ENCODE data around the gene RALGAPB.
"Not testable (repeated sequence)": the region's sequence is repeated elsewhere in the genome, so short reads cannot be mapped to it uniquely, and the experiment has no call there.

RALGAPB gene

DNA sequence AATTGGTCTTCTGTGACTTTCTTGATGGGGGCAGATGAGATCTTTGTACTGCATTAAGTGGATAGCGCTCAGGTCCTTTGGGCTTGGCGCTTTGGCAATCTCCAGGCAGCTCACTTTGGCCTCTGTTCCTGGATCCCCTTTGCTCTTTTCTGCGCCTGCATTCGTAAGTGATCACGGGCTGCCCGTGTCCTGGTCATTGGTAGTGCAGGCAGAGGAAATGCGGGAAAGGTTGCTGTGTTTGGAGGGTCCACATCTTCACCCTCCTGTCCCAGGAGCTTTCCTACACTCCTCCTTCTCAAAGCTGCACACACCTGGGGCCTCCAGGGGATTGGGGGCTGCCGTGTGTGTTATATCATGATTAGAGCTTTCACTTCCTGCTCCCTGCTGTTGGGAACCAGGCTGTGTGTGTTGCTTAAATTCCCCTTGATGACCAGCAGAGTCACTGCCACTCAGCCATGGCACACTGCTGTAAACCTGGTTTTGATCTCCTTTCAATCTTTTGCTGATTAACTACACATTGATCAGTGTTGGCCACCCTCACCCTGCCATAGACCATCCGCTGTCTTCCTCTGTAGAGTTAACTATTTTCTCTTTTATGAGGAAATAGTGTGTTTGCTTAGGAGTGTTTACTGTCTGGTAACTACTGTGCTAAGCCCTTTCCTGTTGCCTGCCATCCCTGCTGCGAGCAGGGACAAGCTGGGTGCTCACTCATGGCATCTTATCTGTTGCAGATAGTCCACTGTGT lies 24.5 kb upstream of the RALGAPB start:
- no peak for DNase-seq

DNA sequence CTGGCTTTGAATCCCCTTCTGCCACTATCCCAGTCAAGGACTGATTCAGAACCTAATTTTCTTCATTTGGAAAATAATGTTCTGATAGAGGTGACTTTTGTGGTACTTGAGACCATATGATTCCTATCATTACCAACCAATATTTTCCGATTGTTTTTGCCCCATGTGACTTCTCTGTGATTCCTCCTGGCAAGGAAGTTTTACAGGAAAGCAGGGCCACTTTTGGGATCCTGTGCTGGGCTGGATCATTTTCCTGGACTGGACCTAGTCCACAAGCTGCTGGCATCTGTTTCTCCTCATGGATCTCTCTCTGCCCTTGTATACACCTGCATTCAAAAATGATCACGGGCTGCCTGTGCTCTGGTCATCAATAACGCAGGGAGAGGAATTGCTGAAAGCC lies 23.6 kb upstream of the RALGAPB start:
- no peak for DNase-seq

GRCh38 chr20:38450412-38450975 lies 22.1 kb upstream of the RALGAPB start:
- DNase-seq, result no peak

DNA sequence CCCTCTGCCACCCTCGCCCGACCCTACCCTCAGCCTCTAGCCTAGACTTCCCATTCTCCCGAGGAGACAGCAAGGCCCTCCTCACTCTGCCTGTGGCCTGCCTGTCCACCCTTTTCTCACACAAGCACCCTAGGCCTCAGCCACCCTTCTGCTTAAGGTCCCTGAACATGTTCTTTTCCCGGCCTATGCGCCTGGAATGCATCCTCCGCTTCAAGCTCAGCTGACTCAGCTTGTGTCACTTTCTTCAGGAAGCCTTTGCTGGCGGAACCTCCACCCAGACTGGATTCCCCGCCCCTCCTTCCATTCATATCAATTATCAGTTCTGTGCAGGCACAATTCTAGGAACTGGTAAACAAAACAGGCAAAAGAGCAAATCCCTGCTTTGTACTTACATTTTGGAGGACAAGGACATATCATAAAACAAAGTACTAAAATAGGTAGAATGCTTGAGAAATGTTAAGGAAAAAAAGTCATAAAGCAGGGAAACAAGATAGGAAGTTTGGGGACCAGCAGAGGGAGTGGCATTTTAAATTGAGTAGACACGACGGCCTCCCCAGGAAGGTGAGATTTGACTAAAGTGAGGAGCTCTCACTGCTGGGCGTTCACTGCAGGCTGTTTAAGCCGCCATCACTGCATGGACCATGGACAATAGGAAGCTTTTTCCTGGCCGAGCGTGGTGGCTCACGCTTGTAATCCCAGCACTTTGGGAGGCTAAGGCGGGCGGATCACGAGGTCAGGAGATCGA lies 19.6 kb upstream of the RALGAPB start:
- no peak for DNase-seq

DNA sequence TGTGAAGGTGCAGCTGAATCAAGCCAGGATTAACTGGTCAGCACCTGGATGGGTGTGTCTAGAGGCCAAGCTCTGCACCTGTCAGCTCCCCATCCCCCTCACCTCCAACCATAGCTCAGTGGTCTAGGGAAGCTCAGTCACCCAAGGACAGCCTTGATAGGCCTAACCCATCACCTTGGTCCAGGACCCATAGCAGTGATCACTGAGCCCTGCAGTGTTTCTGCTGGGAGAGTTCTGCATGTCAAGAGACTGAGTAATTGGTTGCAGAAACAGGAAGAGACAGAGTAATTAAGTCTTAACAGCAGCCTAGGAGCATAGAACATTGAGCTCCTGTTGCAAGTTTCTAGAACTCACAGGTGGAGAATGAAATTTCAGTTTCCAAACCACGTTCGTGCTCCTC lies 18.7 kb upstream of the RALGAPB start:
- DNase-seq, result no peak

- DNase-seq, result no peak
Measured at GRCh38 chr20:38454556-38455473, 17.8 kb upstream of the RALGAPB start.

DNA sequence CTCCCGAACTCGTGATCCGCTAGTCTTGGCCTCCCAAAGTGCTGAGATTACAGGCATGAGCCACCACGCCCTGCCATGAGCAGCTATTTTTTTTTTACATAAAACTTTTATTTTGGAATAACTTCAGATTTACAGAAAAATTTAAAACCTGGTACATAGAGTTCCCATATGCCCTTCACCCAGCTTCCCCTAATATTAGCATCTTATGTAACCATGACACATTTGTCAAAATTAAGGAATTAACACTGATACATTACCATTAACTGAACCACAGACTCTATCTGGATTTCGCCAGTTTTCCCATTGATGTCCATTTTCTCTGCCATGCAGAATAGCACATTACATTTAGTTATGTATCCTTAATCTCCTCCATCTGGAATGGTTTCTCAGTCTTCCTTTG lies 14.3 kb upstream of the RALGAPB start:
- no peak for DNase-seq

- peak; percentile 15 for DNase-seq
Measured at GRCh38 chr20:38460040-38460623, 12.5 kb upstream of the RALGAPB start.

GRCh38 chr20:38460631-38461030 lies 12.0 kb upstream of the RALGAPB start:
- DNase-seq, result not testable (repeated sequence)

DNA sequence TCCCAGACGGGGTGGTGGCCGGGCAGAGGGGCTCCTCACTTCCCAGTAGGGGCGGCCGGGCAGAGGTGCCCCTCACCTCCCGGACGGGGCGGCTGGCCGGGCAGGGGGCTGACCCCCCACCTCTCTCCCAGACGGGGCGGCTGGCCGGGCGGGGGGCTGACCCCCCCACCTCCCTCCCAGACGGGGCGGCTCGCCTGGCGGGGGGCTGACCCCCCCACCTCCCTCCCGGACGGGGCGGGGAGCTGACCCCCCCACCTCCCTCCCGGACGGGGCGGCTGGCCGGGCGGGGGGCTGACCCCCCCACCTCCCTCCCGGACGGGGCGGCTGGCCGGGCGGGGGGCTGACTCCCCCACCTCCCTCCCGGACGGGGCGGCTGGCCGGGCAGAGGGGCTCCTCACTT lies 11.5 kb upstream of the RALGAPB start:
- DNase-seq, result not testable (repeated sequence)

DNA sequence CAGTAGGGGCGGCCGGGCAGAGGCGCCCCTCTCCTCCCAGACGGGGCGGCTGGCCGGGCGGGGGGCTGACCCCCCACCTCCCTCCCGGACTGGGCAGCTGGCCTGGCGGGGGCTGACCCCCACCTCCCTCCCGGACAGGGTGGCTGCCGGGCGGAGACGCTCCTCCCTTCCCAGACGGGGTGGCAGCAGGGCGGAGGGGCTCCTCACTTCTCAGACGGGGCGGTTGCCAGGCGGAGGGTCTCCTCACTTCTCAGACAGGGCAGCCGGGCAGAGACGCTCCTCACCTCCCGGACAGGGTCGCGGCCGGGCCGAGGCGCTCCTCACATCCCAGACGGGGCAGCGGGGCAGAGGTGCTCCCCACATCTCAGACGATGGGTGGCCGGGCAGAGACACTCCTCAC lies 11.1 kb upstream of the RALGAPB start:
- DNase-seq, result not testable (repeated sequence)

- DNase-seq, result no peak
Measured at GRCh38 chr20:38466171-38466570, 6.5 kb upstream of the RALGAPB start.

GRCh38 chr20:38466983-38467382 lies 5.7 kb upstream of the RALGAPB start:
- DNase-seq, result no peak

GRCh38 chr20:38471245-38471644 lies 1.4 kb upstream of the RALGAPB start:
- DNase-seq, result no peak

DNA sequence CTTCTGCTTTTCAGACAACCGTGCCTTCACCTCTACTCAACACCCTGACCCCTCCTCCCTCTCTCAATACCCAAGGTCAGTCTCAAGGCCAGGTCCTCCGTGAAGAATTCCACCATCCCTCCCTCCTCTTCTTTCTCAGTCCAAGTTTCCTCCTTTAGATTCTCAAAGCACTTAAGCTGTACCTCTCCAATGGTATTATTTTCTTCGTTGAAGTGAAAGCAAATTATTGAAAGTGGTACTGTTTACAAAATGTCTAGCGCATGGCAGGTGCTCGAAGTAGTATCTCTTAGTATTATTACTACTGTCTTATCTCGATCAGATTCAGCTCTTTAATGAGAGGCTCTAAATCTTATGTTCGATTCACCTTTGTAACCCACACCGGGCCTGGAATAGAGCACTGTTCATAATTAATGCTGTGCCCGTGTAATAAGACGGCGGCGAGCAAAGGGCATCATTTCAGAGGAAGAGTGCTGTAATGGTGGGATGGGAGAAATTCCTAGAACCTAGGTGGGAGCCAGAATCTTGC lies 593 bp upstream of the RALGAPB start:
- DNase-seq, result no peak

- DNase-seq, result no peak
Measured at GRCh38 chr20:38473367-38473795, 738 bp downstream of the RALGAPB start.

DNA sequence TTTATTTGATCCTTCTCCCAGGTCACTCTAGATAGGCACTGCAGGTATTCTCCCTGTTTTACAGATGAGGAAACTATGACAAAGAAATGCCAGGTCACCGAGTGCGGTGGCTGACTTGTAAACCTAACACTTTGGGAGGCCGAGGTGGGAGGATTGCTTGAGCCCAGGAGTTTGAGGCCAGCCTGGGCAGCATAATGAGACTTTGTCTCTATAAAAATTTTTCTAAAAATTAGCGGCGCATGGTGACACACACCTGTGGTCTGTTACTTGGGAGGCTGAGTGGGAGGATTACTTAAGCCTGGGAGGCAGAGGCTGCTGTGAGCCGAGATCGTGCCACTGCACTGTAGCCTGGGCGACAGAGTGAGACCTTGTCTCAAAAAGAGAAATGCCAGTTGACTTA lies 5.1 kb downstream of the RALGAPB start:
- DNase-seq, result no peak

DNA sequence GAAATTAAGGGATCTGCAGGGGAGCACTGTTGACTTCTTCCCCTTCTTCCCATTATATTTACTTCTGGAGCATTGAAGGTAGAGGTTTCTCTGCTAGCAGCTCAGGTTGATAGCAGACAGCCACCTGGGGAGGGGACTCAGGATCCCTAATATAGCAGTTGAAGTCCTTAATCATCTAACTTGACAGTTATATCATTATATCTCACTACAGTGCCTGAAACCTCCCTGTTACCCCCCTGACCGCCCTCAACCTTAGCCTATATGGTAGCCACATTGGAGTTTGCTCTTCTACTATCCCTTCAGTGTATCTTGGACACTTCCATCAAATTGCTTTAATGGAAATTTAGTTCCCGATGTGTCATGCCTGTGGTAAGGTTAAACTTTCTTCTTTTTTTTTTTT lies 7.0 kb downstream of the RALGAPB start:
- no peak for DNase-seq

GRCh38 chr20:38485041-38485440 lies 12.4 kb downstream of the RALGAPB start:
- no peak for DNase-seq

DNA sequence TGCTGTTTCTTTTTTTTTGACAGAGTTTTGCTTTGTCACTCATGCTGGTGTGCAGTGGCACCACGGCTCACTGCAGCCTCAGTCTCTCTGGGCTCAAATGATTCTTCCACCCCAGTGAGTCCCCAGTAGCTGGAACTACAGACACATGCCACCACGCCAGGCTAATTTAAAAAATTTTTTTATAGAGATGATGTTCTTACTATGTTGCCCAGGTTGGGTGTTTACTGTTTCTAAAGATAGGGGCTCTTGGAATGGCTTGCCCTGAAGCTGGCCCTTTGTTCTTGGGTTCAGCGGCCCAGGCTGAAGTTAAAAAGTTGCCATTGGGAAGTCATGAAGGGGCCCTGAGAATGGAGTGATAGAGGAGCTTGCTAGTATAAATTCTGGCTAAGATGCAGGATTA lies 16.5 kb downstream of the RALGAPB start:
- DNase-seq, result no peak

GRCh38 chr20:38497246-38497935 lies 24.7 kb downstream of the RALGAPB start:
- DNase-seq, result no peak

GRCh38 chr20:38498909-38499308 lies 26.3 kb downstream of the RALGAPB start:
- no peak for DNase-seq
